ENCODE data around the gene CD69.
"Not testable (repeated sequence)": the region's sequence is repeated elsewhere in the genome, so short reads cannot be mapped to it uniquely, and the experiment has no call there.

CD69 gene

DNA sequence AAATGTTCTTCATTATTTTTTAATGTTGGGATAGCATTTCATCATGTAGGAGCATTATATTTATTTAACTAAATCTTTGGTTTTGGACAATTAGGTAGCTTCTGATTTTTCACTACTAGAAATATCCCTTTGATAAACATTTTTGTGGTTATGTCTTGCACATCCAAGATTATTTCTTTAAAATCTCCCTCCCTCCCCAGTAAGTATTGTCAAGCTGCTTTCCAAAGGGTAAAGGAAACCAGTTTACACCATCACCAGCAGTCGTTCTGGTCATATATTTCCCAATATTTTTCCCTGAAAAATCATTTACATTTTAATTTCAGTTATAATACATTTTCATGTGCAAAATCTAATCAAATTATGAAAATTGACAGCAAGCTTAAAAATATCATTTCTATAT, 11.1 kb downstream of the CD69 start:
- DNase-seq (ENCODE audit: low read depth), result no peak

DNA sequence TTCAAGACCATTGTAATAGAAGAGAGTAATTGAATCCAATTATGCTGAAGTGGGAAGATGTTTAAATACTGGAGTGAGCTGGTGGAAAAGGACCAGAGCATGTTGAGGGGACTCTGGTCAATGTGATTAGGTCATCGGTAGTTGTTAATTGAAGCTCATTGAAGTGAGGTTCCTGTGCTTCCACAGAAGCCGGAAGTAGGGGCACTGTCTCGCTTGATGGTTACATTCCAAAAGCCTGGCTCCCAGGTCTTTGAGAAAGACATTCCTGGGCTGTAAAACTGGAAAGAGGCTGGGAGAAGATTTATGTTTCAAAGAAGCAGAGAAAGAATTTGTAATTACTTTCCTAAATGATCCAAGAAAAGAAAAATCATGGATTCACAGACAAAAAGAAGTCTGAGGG, 15.5 kb downstream of the CD69 start:
- DNase-seq (ENCODE audit: low read depth), result no peak

DNA sequence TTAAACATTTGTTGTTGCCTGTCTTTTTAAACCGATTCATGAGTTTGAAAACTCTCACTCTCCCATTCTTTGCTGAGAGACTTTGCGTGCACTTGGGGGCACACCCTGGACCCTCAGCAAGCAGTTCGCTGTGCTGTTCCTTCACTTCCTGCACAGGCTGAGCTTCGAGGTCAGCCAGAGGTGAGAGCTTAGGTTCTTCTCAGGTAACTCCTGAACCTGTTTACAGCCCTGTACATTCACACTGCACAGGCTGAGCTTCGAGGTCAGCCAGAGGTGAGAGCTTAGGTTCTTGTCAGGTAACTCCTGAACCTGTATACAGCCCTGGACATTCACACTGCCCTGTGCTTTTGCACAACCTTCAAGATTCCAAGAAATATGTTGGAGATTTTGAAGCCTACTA, 18.0 kb downstream of the CD69 start:
- no peak for DNase-seq (ENCODE audit: low read depth)

DNA sequence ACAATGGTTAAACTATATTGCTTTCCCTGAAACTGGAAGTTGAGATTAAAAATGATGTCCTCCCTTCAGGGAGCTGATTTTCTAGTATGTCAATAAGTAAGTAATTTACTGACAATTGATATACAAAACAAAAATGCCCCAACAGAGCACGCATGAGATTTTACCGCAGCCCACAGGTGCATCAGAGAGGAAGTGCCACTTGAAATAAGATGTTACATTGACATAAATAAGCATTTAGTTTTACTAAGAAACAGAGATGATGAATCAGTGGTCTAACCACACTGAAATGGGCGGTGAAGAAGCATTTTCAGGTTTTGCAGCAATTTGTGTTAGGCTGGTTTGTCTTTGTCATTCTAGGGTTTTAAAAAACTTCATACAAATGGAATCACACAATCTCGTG, 19.0 kb downstream of the CD69 start:
- peak; percentile 57 for DNase-seq (ENCODE audit: low read depth)

- no peak for DNase-seq (ENCODE audit: low read depth)
These were observed 20.5 kb downstream of the CD69 start for GRCh38 chr12:9740106-9740750.

GRCh38 chr12:9739404-9740105, 21.1 kb downstream of the CD69 start:
- DNase-seq (ENCODE audit: low read depth), result not testable (repeated sequence)

GRCh38 chr12:9738905-9739304, 21.8 kb downstream of the CD69 start:
- not testable (repeated sequence) for DNase-seq (ENCODE audit: low read depth)

DNA sequence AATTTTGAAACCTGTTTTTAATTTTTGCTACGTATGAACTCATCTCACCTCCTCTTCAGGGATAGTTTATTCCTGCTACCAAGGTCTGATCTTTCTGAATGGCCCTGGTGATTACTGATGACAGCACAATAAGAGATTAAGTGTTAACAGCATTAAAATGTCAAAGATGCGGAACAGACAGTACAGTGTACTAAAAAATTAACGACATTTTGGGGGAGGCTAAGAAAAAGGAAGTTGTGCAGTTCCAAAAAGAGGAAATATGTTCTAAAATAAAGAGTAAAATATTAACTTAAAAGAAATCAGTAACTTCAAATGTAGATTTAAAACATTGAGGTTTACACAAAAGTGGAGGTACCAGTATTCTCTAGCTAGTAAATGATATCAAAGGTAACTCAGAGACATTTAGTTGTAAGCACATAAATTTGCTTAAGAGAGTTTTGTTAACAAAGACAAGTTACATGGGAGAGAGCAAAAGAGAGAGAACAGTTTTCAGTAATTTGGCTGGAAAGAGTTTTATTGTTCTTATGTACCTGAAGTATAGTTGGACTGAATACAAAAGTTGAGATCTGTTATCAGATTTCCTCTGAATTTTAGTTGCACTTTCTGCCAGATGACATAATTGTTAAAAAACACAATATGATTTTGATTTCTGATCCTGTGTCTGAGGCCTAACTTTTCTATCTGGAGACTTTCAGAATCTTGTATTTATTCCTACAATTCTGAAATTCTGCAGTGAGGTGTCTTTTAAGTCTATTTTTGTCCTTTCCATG, 23.6 kb downstream of the CD69 start:
- no peak for DNase-seq (ENCODE audit: low read depth)

DNA sequence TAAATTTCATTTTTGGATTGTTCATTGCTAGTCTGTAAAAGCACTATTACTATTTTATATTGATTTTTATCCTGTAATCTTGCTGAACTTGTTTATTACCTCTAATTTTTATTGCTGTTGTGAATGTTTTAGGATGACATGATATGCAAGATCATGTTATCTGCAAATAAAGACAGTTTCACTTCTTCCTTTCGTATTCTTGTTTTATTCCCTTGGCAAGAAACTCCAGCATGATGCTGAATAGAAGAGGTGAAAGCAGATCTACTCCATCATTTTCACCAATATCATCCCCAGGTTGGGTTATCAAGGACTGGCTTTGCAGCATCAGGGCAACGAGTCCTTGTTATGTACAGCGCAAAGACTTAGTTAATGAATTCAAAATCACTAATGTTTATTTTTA, 25.1 kb downstream of the CD69 start:
- DNase-seq (ENCODE audit: low read depth), result no peak

GRCh38 chr12:9732921-9733461, 27.7 kb downstream of the CD69 start, which contains the start of gene CLECL1:
CLECL1 (minus strand) TSS chr12:9733097.
- DNase-seq (ENCODE audit: low read depth), result no peak

GRCh38 chr12:9731797-9732196, 28.9 kb downstream of the CD69 start:
- no peak for DNase-seq (ENCODE audit: low read depth)

- no peak for DNase-seq (ENCODE audit: low read depth)
These were observed 29.3 kb downstream of the CD69 start for GRCh38 chr12:9731393-9731792.

DNA sequence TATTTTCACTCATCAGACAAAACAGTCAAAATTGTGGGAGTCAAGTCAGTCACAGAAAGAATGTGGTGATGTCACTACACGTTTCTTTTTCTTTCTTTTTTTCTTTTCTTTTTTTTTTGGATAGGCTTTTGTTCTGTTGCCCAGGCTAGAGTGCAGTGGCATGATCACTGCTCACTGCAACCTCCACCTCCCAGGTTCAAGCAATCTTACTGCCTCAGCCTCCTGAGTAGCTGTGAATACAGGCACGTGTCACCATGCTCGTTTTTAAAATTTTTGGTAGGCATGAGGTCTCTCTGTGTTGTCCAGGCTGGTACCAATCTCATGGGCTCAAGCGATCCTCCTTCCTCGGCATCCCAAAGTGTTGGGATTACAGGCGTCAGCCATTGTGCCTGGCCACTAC, 30.1 kb downstream of the CD69 start:
- DNase-seq (ENCODE audit: low read depth), result no peak

GRCh38 chr12:9730011-9730410, 30.7 kb downstream of the CD69 start:
- no peak for DNase-seq (ENCODE audit: low read depth)

GRCh38 chr12:9729082-9729481, 31.6 kb downstream of the CD69 start:
- DNase-seq (ENCODE audit: low read depth), result no peak

- DNase-seq (ENCODE audit: low read depth), result no peak
These were observed 32.9 kb downstream of the CD69 start for GRCh38 chr12:9727813-9728212.

DNA sequence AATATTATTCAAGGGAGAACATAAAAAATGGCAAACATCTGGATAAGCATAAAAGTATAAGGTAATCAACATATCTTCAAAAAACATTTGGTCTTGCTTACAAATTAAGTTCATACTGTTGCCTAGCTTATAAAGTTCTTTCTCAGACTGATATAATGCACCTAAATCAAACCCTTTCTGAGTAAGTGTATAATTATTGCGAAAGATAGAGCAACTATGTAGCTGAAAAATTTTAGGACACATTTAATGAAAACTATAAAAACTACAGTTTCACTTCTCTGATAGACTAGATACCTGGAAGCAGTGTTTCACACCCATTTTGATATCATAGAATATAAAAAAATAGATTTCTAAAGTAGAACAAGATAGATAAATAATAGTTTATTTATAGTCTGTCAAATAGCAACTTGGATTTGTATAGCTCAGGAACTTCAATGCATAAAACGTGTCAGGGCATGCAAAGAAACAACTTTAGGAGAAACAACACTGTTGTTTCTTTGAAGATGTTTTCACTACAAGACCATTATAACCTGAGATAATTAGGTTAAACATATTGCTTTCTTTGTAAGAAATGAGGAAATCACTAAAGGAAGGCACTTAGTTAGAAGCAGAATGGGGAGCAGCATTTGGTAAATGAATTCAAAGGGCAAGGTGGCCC, 35.4 kb downstream of the CD69 start:
- no peak for DNase-seq (ENCODE audit: low read depth)

DNA sequence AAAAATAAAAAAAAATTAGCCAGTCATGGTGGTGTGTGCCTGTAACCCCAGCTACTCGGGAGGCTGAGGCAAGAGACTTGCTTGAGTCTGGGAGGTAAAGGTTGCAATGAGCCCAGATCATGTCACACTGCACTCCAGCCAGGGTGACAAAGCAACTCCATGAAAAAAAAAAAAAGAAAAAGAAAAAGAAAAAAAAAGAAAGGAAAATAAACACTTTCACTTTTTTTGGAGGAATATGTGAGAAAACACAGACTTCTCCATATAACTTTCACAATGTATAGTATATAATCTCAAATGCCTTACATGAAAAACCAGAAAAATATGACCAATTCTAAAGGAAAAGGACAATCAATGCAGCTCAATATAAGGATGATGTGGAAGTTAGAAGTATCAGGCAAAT, 36.7 kb downstream of the CD69 start:
- no peak for DNase-seq (ENCODE audit: low read depth)

DNA sequence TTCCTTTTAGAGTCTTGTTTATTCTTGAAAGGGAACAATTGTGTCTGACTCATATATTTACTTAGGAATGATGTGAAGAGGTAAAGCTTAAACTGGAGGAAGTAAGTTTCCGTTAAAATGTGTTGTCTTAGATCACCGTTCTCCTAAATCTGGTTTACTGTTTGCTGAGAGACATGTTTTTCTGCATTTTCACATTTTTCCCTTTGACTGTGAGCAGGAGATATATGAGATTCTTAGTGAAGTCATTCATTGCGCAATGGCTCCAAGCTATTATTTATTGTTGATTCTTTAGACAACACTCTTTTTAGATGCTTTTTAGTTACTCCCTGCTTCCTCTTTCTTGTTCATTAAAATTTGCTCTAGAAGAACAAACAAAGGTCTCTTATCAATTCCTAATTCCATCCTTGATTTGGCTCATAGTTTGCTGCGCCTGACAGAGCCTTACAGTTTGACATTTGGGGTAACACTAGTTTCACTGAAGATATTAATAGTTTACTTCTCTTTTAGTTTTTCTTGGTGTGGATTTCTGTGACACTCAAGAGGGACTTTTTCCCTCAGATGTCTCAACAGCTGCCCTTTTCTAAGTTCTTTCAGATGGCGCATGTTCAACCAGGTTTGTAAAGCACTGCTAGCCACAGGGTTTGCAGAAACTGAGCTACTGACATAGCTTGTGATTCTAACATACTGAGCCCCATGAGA, 39.2 kb downstream of the CD69 start:
- no peak for DNase-seq (ENCODE audit: low read depth)

- DNase-seq (ENCODE audit: low read depth), result no peak
These were observed 40.9 kb downstream of the CD69 start for GRCh38 chr12:9719790-9720189.

DNA sequence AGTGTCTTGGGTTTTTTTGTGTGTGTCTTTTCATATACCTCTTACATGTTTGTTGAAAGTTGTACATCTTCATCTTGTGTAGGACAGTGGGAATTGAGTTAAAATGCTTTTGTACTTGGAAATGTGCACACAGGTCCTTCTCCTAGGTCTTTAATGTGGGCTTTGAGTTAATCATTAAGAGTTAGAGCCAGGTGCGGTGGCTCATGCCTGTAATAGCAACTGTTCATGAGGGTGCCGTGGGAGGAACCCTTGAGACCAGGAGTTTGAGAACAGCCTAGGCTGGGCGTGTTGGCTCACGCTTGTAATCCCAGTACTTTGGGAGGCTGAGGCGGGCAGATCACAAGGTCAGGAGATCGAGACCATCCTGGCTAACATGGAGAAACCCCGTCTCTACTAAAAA, 41.7 kb downstream of the CD69 start:
- no peak for DNase-seq (ENCODE audit: low read depth)

All from activated T-helper 9 cell treated with anti-CD3 and anti-CD28 coated beads, Interleukin-2, amount 50 U/mL, for 16 hours (primary cell).